ENCODE measurements around the gene LYZL6. TPM values are rescaled to one million over a fixed set of nuclear protein-coding genes. Genes with fewer than 3 reads are reported as not detected.

LYZL6 gene
- total and polyA plus RNA-seq, 8 donors: not detected

DNA sequence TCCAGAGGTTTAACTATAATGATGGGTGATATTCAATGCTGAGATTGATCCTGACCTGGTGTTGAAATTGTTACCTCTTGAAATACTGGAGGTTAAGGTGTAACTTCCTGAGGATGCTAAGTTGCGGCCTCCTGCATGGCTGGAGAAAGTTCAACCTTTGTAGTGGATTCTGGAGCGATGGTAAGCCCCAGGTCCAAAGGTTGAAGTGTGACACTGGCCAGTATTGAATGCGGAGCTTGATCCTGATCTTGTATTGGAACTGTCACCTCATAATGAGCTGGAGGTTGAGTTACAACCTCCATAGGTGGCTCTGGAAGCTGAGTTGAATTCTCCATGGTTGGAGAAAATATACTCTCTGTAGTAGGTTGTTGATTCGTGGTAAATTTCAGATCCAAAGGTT, 29.9 kb downstream of the LYZL6 start:
- intact Hi-C loops (cut with DNase I; ENCODE audit: low total_unique reads): no loop called here
- DNase-seq: no peak
- WGBS, 5 donors: 80 to 91% (median 90%) methylated on average over 4 of the region's 4 CpGs
- Histone ChIP-seq H3K27ac (no peak overlapping the region), H3K4me3 (no peak overlapping the region), H3K36me3 (no peaks in the 10 kb centered on the region), H3K4me1 (no peaks in the 10 kb centered on the region), H3K27me3 (peaks cover 0 to 4% (median 0%) of the 10 kb centered on the region in 3 donors), H3K9me3 (no peaks in the 10 kb centered on the region)
- TF ChIP-seq POLR2A (IDR thresholded peaks at IDR 0.05): no peak
- no peak for TF ChIP-seq EP300 (IDR thresholded peaks at IDR 0.05)
- no peak for TF ChIP-seq POLR2AphosphoS5 (IDR thresholded peaks at IDR 0.05)
- TF ChIP-seq, protein P1, sequence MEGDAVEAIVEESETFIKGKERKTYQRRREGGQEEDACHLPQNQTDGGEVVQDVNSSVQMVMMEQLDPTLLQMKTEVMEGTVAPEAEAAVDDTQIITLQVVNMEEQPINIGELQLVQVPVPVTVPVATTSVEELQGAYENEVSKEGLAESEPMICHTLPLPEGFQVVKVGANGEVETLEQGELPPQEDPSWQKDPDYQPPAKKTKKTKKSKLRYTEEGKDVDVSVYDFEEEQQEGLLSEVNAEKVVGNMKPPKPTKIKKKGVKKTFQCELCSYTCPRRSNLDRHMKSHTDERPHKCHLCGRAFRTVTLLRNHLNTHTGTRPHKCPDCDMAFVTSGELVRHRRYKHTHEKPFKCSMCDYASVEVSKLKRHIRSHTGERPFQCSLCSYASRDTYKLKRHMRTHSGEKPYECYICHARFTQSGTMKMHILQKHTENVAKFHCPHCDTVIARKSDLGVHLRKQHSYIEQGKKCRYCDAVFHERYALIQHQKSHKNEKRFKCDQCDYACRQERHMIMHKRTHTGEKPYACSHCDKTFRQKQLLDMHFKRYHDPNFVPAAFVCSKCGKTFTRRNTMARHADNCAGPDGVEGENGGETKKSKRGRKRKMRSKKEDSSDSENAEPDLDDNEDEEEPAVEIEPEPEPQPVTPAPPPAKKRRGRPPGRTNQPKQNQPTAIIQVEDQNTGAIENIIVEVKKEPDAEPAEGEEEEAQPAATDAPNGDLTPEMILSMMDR (IDR thresholded peaks at IDR 0.05): no peak

DNA sequence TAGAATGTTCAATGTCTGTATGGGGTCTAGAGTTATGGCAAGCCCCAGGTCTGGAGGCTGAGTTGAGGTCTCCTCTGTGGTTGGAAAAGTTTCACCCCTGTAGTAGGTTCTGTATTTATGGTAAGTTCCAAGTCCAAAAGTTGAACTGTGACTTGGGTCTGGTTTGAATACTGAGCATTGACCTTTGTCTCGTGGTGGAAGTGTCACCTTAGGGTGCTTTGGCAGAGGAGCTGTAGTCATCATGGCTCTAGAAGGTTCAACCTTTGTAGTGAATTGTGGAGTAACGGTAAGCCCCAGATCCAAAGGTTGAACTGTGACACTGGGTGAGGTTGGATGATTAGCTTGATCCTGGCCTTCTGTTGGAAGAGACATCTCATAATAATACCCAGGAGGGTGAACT, 30.6 kb downstream of the LYZL6 start:
- Histone ChIP-seq H3K27ac (no peak overlapping the region), H3K9me3 (no peaks in the 10 kb centered on the region), H3K4me1 (no peaks in the 10 kb centered on the region), H3K4me3 (no peak overlapping the region), H3K27me3 (peaks cover 0 to 4% (median 0%) of the 10 kb centered on the region in 3 donors), H3K36me3 (no peaks in the 10 kb centered on the region)
- WGBS, 5 donors: 71 to 89% (median 86%) methylated on average over 2 of the region's 2 CpGs
- TF ChIP-seq POLR2A (IDR thresholded peaks at IDR 0.05) (no peak), POLR2AphosphoS5 (IDR thresholded peaks at IDR 0.05) (no peak), EP300 (IDR thresholded peaks at IDR 0.05) (no peak)
- TF ChIP-seq, protein P1 (IDR thresholded peaks at IDR 0.05): no peak
- DNase-seq: no peak
- intact Hi-C loops (cut with DNase I; ENCODE audit: low total_unique reads): no loop called here

DNA sequence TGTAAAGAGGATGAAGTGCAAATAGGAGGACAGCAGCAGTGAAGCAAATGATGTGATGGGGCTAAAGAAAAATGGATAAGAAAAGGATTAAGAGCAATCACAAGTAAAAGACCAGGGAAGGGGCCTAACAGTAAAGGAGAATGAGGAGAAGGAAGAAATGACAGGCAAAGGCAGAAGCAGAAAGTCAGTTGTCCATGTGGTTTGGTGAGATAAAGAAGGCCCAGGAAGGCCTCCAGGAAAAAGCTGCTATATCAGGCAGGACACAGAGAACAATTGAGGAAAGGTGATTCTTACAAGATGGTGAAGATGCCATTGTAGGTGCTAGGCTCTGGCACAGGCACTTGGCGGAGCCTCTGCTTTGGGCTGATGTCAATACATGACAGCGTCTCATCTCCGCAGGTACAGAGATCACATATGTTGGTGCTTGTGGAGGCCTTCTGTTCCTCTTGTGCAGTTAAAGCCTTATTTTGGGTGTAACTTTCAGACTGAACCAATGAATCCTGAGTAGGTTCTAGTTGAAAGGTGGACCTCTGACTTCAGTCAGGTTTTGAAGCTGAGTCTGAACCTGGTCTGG, 31.1 kb downstream of the LYZL6 start:
- no peak overlapping the region for H3K27ac ChIP-seq
- WGBS, 5 donors: 92 to 100% (median 97%) methylated on average over 3 of the region's 3 CpGs
- no peaks in the 10 kb centered on the region for H3K9me3 ChIP-seq
- H3K36me3 ChIP-seq: no peaks in the 10 kb centered on the region
- TF ChIP-seq POLR2AphosphoS5 (IDR thresholded peaks at IDR 0.05): no peak
- H3K4me1 ChIP-seq: no peaks in the 10 kb centered on the region
- H3K27me3 ChIP-seq: peaks cover 0 to under 1% (median 0%) of the 10 kb centered on the region in 3 donors
- intact Hi-C loops (cut with DNase I; ENCODE audit: low total_unique reads): no loop called here
- DNase-seq: no peak
- no peak overlapping the region for H3K4me3 ChIP-seq

DNA sequence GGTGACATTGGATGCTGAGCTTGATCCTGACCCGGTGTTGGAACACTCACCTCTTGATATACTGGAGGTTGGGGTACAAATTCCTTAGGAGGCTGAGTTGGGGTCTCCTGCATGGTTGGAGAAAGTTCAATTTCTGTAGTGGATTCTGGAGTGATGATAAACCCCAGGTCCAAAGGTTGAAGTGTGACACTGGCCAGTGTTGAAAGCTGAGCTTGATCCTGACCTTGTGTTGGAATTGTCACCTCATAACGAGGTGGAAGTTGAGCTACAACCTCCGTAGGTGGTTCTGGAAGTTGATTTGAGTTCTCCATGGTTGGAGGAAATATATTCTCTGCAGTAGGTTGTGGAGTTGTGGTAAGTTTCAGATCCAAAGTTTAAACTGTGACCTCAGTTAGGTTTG, 34.1 kb downstream of the LYZL6 start:
- Histone ChIP-seq H3K9me3 (no peaks in the 10 kb centered on the region), H3K27me3 (no peaks in the 10 kb centered on the region), H3K4me3 (no peak overlapping the region), H3K4me1 (no peaks in the 10 kb centered on the region), H3K27ac (no peak overlapping the region), H3K36me3 (no peaks in the 10 kb centered on the region)
- DNase-seq: no peak
- WGBS, 5 donors: 74 to 90% (median 80%) methylated on average over 3 of the region's 3 CpGs
- TF ChIP-seq POLR2A (IDR thresholded peaks at IDR 0.05): no peak
- TF ChIP-seq POLR2AphosphoS5 (IDR thresholded peaks at IDR 0.05): no peak
- TF ChIP-seq, protein P1 (IDR thresholded peaks at IDR 0.05): no peak
- TF ChIP-seq EP300 (IDR thresholded peaks at IDR 0.05): no peak
- intact Hi-C loops (cut with DNase I; ENCODE audit: low total_unique reads): no loop called here

DNA sequence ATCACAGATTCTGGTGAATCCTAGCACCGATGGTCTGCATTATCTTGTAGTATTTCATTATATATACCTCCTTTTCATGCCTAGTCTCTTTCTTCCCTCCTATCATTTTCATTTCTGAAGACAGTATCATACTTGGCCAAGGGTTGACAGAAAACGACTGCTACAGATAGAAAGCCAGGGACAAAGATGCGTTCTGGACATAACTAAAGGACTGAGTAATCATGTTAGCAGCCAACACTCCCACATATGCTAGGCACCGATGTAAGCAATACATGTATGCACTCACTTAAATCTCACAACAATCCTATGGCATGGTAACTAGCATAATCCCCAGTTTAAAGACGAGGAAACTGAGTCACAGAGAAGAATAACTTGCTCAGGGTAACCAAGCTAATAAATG, 35.8 kb downstream of the LYZL6 start:
- Histone ChIP-seq H3K9me3 (no peaks in the 10 kb centered on the region), H3K36me3 (no peaks in the 10 kb centered on the region), H3K27ac (no peak overlapping the region), H3K27me3 (no peaks in the 10 kb centered on the region), H3K4me1 (no peaks in the 10 kb centered on the region), H3K4me3 (no peak overlapping the region)
- intact Hi-C loops (cut with DNase I; ENCODE audit: low total_unique reads): no loop called here
- WGBS, 5 donors: 68 to 84% (median 80%) methylated on average over 5 of the region's 5 CpGs
- no peak for DNase-seq
- TF ChIP-seq EP300 (IDR thresholded peaks at IDR 0.05) (no peak), POLR2AphosphoS5 (IDR thresholded peaks at IDR 0.05) (no peak), POLR2A (IDR thresholded peaks at IDR 0.05) (no peak)
- TF ChIP-seq, protein P1 (IDR thresholded peaks at IDR 0.05): no peak
